SK-N-SH (cell line): Measurements from ENCODE around the gene CATSPERB. TPM values are rescaled to one million over a fixed set of nuclear protein-coding genes. Genes with fewer than 3 reads are reported as not detected.

Experiments
- CTCF ChIA-PET: fragments of 300-600, 350-600 bp; formaldehyde crosslinking; extraction: SDS; loops from one replicate; lab custom pipeline; 2021; lab: Yijun Ruan, JAX
- POLR2A ChIA-PET: fragments of 350-600 bp; sonication (Branson Sonifier 250); formaldehyde crosslinking; extraction: SDS; loops from one replicate; lab custom pipeline; 2020; ENCODE audit warnings: antibody characterized with exemption, inconsistent platforms; lab: Yijun Ruan, JAX
- DNase-seq: peaks from one replicate; pipeline ENCODE4 v3.0.0; 2012
- H2AFZ ChIP-seq: fragments of 200-600 bp; sonication (generic); 2 replicates; pipeline ENCODE4 v1.8.1; 2016; ENCODE audit warnings: antibody characterized with exemption, mild to moderate bottlenecking, low read depth
- H3F3A ChIP-seq: fragments of 200-600 bp; sonication (generic); replicated peaks from 2 replicates; pipeline ENCODE3; 2016; ENCODE audit warnings: antibody characterized with exemption, mild to moderate bottlenecking; ENCODE audit not compliant: insufficient read depth
- H3K27ac ChIP-seq, 2 experiments: fragments of 200-500 bp in 1 of 2; fragments of 200-600 bp in 1 of 2; sonication (Bioruptor generic) in 1 of 2; sonication (generic), shearing (Covaris generic) in 1 of 2; 2 replicates each; pipeline versions ENCODE4 v1.5.1 to v1.6.1; 2014 to 2016; ENCODE audit warnings: low read depth in 2 of 2, inconsistent platforms in 1 of 2, low read length in 1 of 2, mild to moderate bottlenecking in 1 of 2, mixed read lengths in 1 of 2
- H3K27me3 ChIP-seq: fragments of 200-600 bp; sonication (generic), shearing (Covaris generic); 2 replicates; pipeline ENCODE4 v1.6.1; 2016; ENCODE audit warnings: mixed run types; ENCODE audit not compliant: insufficient read depth
- H3K36me3 ChIP-seq, 2 experiments: fragments of 200-500 bp in 1 of 2; fragments of 200-600 bp in 1 of 2; sonication (Bioruptor generic) in 1 of 2; sonication (generic) in 1 of 2; replicated peaks in 1 of 2; 2 replicates each; pipeline versions ENCODE3 to v1.5.1; 2014 to 2016; ENCODE audit warnings: low read length in 1 of 2, mild to moderate bottlenecking in 1 of 2; ENCODE audit not compliant: insufficient read depth in 2 of 2, control insufficient read depth in 1 of 2
- H3K4me1 ChIP-seq, 2 experiments: fragments of 200-500 bp in 1 of 2; fragments of 200-600 bp in 1 of 2; sonication (Bioruptor generic) in 1 of 2; sonication (generic), shearing (Covaris generic) in 1 of 2; 2 replicates each; pipeline versions ENCODE4 v1.5.1 to v1.6.1; 2014 to 2016; ENCODE audit warnings: low read depth in 1 of 2, low read length in 1 of 2, mixed run types in 1 of 2; ENCODE audit not compliant: insufficient read depth in 2 of 2, control insufficient read depth in 1 of 2
- H3K4me2 ChIP-seq: fragments of 200-600 bp; sonication (generic), shearing (Covaris generic); 2 replicates; pipeline ENCODE4 v1.6.1; 2017; ENCODE audit warnings: mixed run types
- H3K4me3 ChIP-seq, 2 experiments: fragments of 200-500 bp in 1 of 2; fragments of 200-600 bp in 1 of 2; sonication (Bioruptor generic) in 1 of 2; sonication (generic), shearing (Covaris generic) in 1 of 2; 2 replicates each; pipeline versions ENCODE4 v1.5.1 to v1.8.1; 2014 to 2016; ENCODE audit warnings: low read depth in 2 of 2, inconsistent platforms in 1 of 2, low read length in 1 of 2, mild to moderate bottlenecking in 1 of 2, mixed read lengths in 1 of 2, moderate library complexity in 1 of 2
- H3K79me2 ChIP-seq: fragments of 200-600 bp; sonication (generic); 2 replicates; pipeline ENCODE4 v1.8.1; 2017; ENCODE audit warnings: mild to moderate bottlenecking; ENCODE audit not compliant: insufficient read depth
- H3K9ac ChIP-seq: fragments of 200-600 bp; sonication (generic); 2 replicates; pipeline ENCODE4 v1.6.1; 2017; ENCODE audit warnings: mixed run types
- H3K9me2 ChIP-seq: fragments of 200-600 bp; sonication (generic); 2 replicates; pipeline ENCODE4 v1.6.1; 2017; ENCODE audit warnings: mixed run types
- H3K9me3 ChIP-seq: fragments of 200-600 bp; sonication (generic); 2 replicates; pipeline ENCODE4 v1.6.1; 2017; ENCODE audit warnings: mixed run types, mild to moderate bottlenecking, moderate library complexity
- H4K20me1 ChIP-seq: fragments of 200-600 bp; sonication (generic); 2 replicates; pipeline ENCODE4 v1.6.1; 2017; ENCODE audit warnings: mild to moderate bottlenecking, mixed run types; ENCODE audit not compliant: insufficient read depth
- CHD2 ChIP-seq: fragments of 150-350 bp; IDR thresholded peaks from 2 replicates; pipeline ENCODE4 v1.6.1; 2018; ENCODE audit warnings: low read length; ENCODE audit not compliant: partially characterized antibody
- FOXJ3 ChIP-seq: sonication (generic); formaldehyde crosslinking; IDR thresholded peaks from 2 replicates; pipeline ENCODE4 v1.5.1; 2020; ENCODE audit warnings: mild to moderate bottlenecking, missing genetic modification reagents
- GABPA ChIP-seq: IDR thresholded peaks from 2 replicates; pipeline ENCODE4 v1.4.0; 2012; ENCODE audit warnings: low read depth, mild to moderate bottlenecking
- MEF2A ChIP-seq: IDR thresholded peaks from 2 replicates; pipeline ENCODE4 v1.4.0; 2012; ENCODE audit warnings: low read depth, borderline replicate concordance
- TAF1 ChIP-seq: IDR thresholded peaks from 2 replicates; pipeline ENCODE4 v1.6.1; 2012; ENCODE audit warnings: low read depth, mild to moderate bottlenecking, low read length, moderate library complexity, borderline replicate concordance
- TEAD4 ChIP-seq: IDR thresholded peaks from 2 replicates; pipeline ENCODE4 v1.4.0; 2012; ENCODE audit warnings: mild to moderate bottlenecking, borderline replicate concordance; ENCODE audit not compliant: insufficient read depth
- YY1 ChIP-seq: IDR thresholded peaks from 2 replicates; pipeline ENCODE4 v1.4.0; 2012; ENCODE audit warnings: low read depth, mild to moderate bottlenecking
- WGBS: methylation state at CpG from one replicate; pipeline ENCODE4 v1.1.6; 2017; ENCODE audit warnings: low lambda C conversion rate; 5-methylcytosine and 5-hydroxymethylcytosine counted together
- polyA plus RNA-seq, 3 experiments: library from polyadenylated mRNA; depleted of rRNA; stranded (reverse); fragments of >200 nt; gene quantifications; 2 replicates each; pipeline ENCODE4 v1.2.3, GENCODE V29; 2012
- TF ChIP-seq, protein P1 (sequence below): IDR thresholded peaks from 2 replicates; pipeline ENCODE4; 2012
- TF ChIP-seq, protein P2 (sequence below): IDR thresholded peaks from 2 replicates; pipeline ENCODE4 v1.4.0; 2012; ENCODE audit warnings: low read depth, borderline replicate concordance
- TF ChIP-seq, protein P3 (sequence below): fragments of 150-350 bp; IDR thresholded peaks from 2 replicates; pipeline ENCODE4 v1.6.1; 2016; ENCODE audit warnings: mild to moderate bottlenecking, low read depth, low read length
- TF ChIP-seq, protein P4 (sequence below): IDR thresholded peaks from 2 replicates; pipeline ENCODE4 v1.4.0; 2012; ENCODE audit warnings: low read depth
- TF ChIP-seq, protein P5 (sequence below): IDR thresholded peaks from 2 replicates; pipeline ENCODE4 v1.4.0; 2012; ENCODE audit warnings: low read depth, borderline replicate concordance
- TF ChIP-seq, protein P6 (sequence below): fragments of 200-600 bp; sonication (generic); IDR thresholded peaks from 2 replicates; pipeline ENCODE4 v1.6.1; 2017; ENCODE audit warnings: antibody characterized with exemption, mild to moderate bottlenecking, moderate library complexity

The CATSPERB gene
- polyA plus RNA-seq, 1 of the 3 experiments (the other 2 are of a cell fraction): 0.08 TPM

DNA sequence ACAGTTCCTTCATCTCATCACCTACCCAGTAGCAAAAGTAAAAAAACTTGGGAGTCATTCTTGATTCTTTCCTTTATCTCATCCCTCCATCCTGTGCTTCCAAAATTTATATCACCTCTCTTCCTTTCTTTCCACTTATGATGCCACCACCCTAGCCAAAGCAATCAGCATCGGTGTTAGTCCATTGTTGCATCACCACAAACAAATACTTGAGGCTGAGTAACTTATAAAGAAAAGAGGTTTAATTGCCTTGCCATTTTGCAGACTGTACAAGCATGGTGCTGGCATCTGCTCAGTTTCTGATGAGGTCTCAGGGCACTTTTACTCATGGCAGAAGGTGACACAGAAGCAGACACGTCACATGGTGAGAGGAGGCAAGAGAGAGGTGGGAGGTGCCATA lies 19.8 kb upstream of the CATSPERB start:
- ChIA-PET CTCF (no interaction called here), POLR2A (no interaction called here)
- no peak overlapping the region for H3K4me3 ChIP-seq
- H3K27me3 ChIP-seq: no peaks in the 10 kb centered on the region
- no peaks in the 10 kb centered on the region for H3K4me1 ChIP-seq
- no peak overlapping the region for H2AFZ ChIP-seq
- no peaks in the 10 kb centered on the region for H3K36me3 ChIP-seq
- no peak overlapping the region for H3K27ac ChIP-seq
- no peak overlapping the region for H3K4me2 ChIP-seq
- no peak for TF ChIP-seq YY1
- TF ChIP-seq, protein P1, sequence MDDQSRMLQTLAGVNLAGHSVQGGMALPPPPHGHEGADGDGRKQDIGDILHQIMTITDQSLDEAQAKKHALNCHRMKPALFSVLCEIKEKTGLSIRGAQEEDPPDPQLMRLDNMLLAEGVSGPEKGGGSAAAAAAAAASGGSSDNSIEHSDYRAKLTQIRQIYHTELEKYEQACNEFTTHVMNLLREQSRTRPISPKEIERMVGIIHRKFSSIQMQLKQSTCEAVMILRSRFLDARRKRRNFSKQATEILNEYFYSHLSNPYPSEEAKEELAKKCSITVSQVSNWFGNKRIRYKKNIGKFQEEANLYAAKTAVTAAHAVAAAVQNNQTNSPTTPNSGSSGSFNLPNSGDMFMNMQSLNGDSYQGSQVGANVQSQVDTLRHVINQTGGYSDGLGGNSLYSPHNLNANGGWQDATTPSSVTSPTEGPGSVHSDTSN: no peak
- TF ChIP-seq, protein P2, sequence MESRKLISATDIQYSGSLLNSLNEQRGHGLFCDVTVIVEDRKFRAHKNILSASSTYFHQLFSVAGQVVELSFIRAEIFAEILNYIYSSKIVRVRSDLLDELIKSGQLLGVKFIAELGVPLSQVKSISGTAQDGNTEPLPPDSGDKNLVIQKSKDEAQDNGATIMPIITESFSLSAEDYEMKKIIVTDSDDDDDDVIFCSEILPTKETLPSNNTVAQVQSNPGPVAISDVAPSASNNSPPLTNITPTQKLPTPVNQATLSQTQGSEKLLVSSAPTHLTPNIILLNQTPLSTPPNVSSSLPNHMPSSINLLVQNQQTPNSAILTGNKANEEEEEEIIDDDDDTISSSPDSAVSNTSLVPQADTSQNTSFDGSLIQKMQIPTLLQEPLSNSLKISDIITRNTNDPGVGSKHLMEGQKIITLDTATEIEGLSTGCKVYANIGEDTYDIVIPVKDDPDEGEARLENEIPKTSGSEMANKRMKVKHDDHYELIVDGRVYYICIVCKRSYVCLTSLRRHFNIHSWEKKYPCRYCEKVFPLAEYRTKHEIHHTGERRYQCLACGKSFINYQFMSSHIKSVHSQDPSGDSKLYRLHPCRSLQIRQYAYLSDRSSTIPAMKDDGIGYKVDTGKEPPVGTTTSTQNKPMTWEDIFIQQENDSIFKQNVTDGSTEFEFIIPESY: no peak
- no peak for TF ChIP-seq TEAD4
- no peak for TF ChIP-seq GABPA
- TF ChIP-seq, protein P3, sequence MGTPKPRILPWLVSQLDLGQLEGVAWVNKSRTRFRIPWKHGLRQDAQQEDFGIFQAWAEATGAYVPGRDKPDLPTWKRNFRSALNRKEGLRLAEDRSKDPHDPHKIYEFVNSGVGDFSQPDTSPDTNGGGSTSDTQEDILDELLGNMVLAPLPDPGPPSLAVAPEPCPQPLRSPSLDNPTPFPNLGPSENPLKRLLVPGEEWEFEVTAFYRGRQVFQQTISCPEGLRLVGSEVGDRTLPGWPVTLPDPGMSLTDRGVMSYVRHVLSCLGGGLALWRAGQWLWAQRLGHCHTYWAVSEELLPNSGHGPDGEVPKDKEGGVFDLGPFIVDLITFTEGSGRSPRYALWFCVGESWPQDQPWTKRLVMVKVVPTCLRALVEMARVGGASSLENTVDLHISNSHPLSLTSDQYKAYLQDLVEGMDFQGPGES: no peak
- TF ChIP-seq, protein P4, sequence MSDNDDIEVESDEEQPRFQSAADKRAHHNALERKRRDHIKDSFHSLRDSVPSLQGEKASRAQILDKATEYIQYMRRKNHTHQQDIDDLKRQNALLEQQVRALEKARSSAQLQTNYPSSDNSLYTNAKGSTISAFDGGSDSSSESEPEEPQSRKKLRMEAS: no peak
- no peak for TF ChIP-seq TAF1
- no peak for TF ChIP-seq CHD2
- TF ChIP-seq, protein P5, sequence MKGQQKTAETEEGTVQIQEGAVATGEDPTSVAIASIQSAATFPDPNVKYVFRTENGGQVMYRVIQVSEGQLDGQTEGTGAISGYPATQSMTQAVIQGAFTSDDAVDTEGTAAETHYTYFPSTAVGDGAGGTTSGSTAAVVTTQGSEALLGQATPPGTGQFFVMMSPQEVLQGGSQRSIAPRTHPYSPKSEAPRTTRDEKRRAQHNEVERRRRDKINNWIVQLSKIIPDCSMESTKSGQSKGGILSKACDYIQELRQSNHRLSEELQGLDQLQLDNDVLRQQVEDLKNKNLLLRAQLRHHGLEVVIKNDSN: no peak
- no peak for TF ChIP-seq FOXJ3 (CRISPR knock-in tag)
- TF ChIP-seq, protein P6, sequence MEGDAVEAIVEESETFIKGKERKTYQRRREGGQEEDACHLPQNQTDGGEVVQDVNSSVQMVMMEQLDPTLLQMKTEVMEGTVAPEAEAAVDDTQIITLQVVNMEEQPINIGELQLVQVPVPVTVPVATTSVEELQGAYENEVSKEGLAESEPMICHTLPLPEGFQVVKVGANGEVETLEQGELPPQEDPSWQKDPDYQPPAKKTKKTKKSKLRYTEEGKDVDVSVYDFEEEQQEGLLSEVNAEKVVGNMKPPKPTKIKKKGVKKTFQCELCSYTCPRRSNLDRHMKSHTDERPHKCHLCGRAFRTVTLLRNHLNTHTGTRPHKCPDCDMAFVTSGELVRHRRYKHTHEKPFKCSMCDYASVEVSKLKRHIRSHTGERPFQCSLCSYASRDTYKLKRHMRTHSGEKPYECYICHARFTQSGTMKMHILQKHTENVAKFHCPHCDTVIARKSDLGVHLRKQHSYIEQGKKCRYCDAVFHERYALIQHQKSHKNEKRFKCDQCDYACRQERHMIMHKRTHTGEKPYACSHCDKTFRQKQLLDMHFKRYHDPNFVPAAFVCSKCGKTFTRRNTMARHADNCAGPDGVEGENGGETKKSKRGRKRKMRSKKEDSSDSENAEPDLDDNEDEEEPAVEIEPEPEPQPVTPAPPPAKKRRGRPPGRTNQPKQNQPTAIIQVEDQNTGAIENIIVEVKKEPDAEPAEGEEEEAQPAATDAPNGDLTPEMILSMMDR: no peak
- no peak for TF ChIP-seq MEF2A
- H3K9ac ChIP-seq: no peak overlapping the region
- H3F3A ChIP-seq: no peaks in the 10 kb centered on the region
- H3K79me2 ChIP-seq: no peaks in the 10 kb centered on the region
- 0% methylated on average over 2 of the region's 2 CpGs for WGBS
- H4K20me1 ChIP-seq: no peaks in the 10 kb centered on the region
- no peak for DNase-seq
- no peaks in the 10 kb centered on the region for H3K9me3 ChIP-seq
- no peaks in the 10 kb centered on the region for H3K9me2 ChIP-seq
